Fibroblast of lung (primary cell): ENCODE measurements around the gene PRXL2A. TPM values are rescaled to one million over a fixed set of nuclear protein-coding genes. Genes with fewer than 3 reads are reported as not detected.

Source experiments
- DNase-seq, 2 donors: peaks; one replicate each; pipeline versions ENCODE4 v3.0.0 to v3.0.0-alpha.2; 2010; ENCODE audit warnings: low read depth in 2 of 2
- H2AFZ ChIP-seq: 2 replicates; pipeline ENCODE4 v1.5.1; 2012; ENCODE audit warnings: low read length, control low read depth, inconsistent platforms
- H3K27ac ChIP-seq: 2 replicates; pipeline ENCODE4 v1.5.1; 2011; ENCODE audit warnings: low read length, control low read depth; ENCODE audit not compliant: insufficient read depth
- H3K27me3 ChIP-seq: 2 replicates; pipeline ENCODE4 v1.5.1; 2011; ENCODE audit warnings: mild to moderate bottlenecking, low read length; ENCODE audit not compliant: control insufficient read depth, insufficient read depth
- H3K36me3 ChIP-seq: 2 replicates; pipeline ENCODE4 v1.5.1; 2011; ENCODE audit warnings: low read length; ENCODE audit not compliant: control insufficient read depth, insufficient read depth
- H3K4me1 ChIP-seq: 2 replicates; pipeline ENCODE4 v1.5.1; 2011; ENCODE audit warnings: low read length; ENCODE audit not compliant: control insufficient read depth, insufficient read depth; ENCODE audit errors: extremely low read depth
- H3K4me2 ChIP-seq: 2 replicates; pipeline ENCODE4 v1.5.1; 2011; ENCODE audit warnings: low read length, control low read depth; ENCODE audit not compliant: insufficient read depth; ENCODE audit errors: extremely low read depth
- H3K4me3 ChIP-seq, 4 experiments: fragments of 200-600 bp in 1 of 4; sonication (generic) in 1 of 4; replicated peaks in 1 of 4; 2 replicates each; pipeline ENCODE4 v1.5.1; 2011 to 2016; ENCODE audit warnings: low read length in 4 of 4, low read depth in 3 of 4, mild to moderate bottlenecking in 3 of 4, control low read depth in 2 of 4, inconsistent platforms in 1 of 4, mixed read lengths in 1 of 4; ENCODE audit not compliant: insufficient read depth in 1 of 4; ENCODE audit errors: control extremely low read depth in 1 of 4
- H3K79me2 ChIP-seq: 2 replicates; pipeline ENCODE4 v1.5.1; 2012; ENCODE audit warnings: mild to moderate bottlenecking, low read length, inconsistent platforms; ENCODE audit not compliant: control insufficient read depth, insufficient read depth
- H3K9ac ChIP-seq: 2 replicates; pipeline ENCODE4 v1.5.1; 2011; ENCODE audit warnings: mild to moderate bottlenecking, low read length, control low read depth; ENCODE audit not compliant: insufficient read depth
- H3K9me3 ChIP-seq: 2 replicates; pipeline ENCODE4 v1.5.1; 2012; ENCODE audit warnings: low read depth, low read length; ENCODE audit not compliant: control insufficient read depth, insufficient read depth
- H4K20me1 ChIP-seq: 2 replicates; pipeline ENCODE4 v1.5.1; 2011; ENCODE audit warnings: low read length; ENCODE audit not compliant: control insufficient read depth, insufficient read depth; ENCODE audit errors: extremely low read depth
- EZH2 ChIP-seq: IDR thresholded peaks from 2 replicates; pipeline ENCODE4 v1.5.1; 2012; ENCODE audit warnings: low read length, control low read depth, mild to moderate bottlenecking; ENCODE audit errors: missing control alignments
- polyA plus RNA-seq, 2 donors: library from polyadenylated mRNA; depleted of rRNA in 1 of 2; stranded (reverse) in 1 of 2; unstranded in 1 of 2; fragments of >200 nt; gene quantifications; 2 replicates each; pipeline ENCODE4 v1.2.1, GENCODE V29; 2011 to 2012; ENCODE audit warnings: missing spikeins in 1 of 2
- total RNA-seq: library from RNA; depleted of rRNA; stranded (reverse); fragments of >200 nt; gene quantifications from 2 replicates; pipeline ENCODE4 v1.2.1, GENCODE V29; 2014
- TF ChIP-seq, protein P1 (sequence below), 2 donors: IDR thresholded peaks in 1 of 2; conservative IDR thresholded peaks in 1 of 2; 1 replicate in 1 of 2; 2 replicates in 1 of 2; pipeline ENCODE4 v1.5.1; 2011 to 2012; ENCODE audit warnings: low read length in 2 of 2, control low read depth in 1 of 2, inconsistent platforms in 1 of 2, low read depth in 1 of 2, mild to moderate bottlenecking in 1 of 2

Gene PRXL2A
- total and polyA plus RNA-seq, 2 donors (not counting 1 experiment from before 2014, with no cell fraction given): 1.6 to 19.2 TPM

DNA sequence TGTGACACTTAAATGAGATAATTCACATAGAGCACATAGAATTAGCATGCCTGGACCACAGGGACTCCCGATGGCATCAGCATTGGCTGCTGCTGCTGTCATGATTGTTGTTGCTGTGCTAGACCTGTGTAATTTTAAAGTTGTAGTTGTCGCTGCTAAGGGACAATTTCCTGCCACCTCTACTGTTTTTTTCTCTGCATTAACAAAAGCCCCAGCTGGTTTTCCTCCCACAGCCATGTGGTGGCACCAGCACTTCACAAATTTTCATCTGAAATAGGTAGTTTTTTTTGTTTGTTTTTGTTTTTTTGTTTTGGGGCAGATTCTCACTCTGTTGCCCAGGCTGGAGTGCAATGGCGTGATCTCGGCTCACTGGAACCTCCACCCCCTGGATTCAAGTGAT lies 25.4 kb upstream of the PRXL2A start:
- H3K36me3 ChIP-seq: no peaks in the 10 kb centered on the region
- H3K4me1 ChIP-seq: no peaks in the 10 kb centered on the region
- H3K27ac ChIP-seq: no peak overlapping the region
- H3K4me2 ChIP-seq: no peak overlapping the region
- no peaks in the 10 kb centered on the region for H3K79me2 ChIP-seq
- H4K20me1 ChIP-seq: no peaks in the 10 kb centered on the region
- TF ChIP-seq, protein P1, sequence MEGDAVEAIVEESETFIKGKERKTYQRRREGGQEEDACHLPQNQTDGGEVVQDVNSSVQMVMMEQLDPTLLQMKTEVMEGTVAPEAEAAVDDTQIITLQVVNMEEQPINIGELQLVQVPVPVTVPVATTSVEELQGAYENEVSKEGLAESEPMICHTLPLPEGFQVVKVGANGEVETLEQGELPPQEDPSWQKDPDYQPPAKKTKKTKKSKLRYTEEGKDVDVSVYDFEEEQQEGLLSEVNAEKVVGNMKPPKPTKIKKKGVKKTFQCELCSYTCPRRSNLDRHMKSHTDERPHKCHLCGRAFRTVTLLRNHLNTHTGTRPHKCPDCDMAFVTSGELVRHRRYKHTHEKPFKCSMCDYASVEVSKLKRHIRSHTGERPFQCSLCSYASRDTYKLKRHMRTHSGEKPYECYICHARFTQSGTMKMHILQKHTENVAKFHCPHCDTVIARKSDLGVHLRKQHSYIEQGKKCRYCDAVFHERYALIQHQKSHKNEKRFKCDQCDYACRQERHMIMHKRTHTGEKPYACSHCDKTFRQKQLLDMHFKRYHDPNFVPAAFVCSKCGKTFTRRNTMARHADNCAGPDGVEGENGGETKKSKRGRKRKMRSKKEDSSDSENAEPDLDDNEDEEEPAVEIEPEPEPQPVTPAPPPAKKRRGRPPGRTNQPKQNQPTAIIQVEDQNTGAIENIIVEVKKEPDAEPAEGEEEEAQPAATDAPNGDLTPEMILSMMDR (conservative IDR thresholded peaks at IDR 0.05 in 1 of 2, IDR thresholded peaks at IDR 0.05 in 1 of 2; ENCODE audit: low read depth in 1 of 2, low read length in 2 of 2): peak; percentile 48 to 73
- TF ChIP-seq EZH2: no peak
- H3K9me3 ChIP-seq: no peaks in the 10 kb centered on the region
- no peaks in the 10 kb centered on the region for H3K27me3 ChIP-seq
- DNase-seq: peak; percentile 8 to 58
- H3K9ac ChIP-seq: no peak overlapping the region
- H2AFZ ChIP-seq: no peak overlapping the region
- no peak overlapping the region for H3K4me3 ChIP-seq

DNA sequence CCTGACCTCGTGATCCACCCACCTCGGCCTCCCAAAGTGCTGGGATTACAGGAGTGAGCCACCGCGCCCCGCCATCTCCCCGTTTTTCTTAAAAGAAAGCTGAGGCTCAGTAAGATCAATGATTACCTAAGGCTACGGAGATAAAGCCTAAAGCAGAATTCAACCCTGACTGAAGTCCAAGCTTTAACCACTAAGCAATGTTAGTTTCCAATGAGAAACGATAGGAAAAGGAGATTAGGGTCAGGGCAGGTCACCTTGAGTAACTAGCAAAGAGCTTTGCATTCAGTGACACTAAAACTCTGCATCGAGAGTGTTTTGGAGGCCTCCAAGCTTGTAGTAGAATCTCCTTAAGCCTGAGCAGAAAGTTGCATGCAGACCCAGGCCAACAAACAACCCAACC lies 17.6 kb upstream of the PRXL2A start:
- Histone ChIP-seq H4K20me1 (no peaks in the 10 kb centered on the region), H3K27me3 (no peaks in the 10 kb centered on the region), H3K9ac (no peak overlapping the region), H3K4me2 (no peak overlapping the region), H3K4me3 (no peak overlapping the region), H3K9me3 (no peaks in the 10 kb centered on the region), H3K4me1 (no peaks in the 10 kb centered on the region), H3K27ac (no peak overlapping the region), H3K79me2 (no peaks in the 10 kb centered on the region), H3K36me3 (no peaks in the 10 kb centered on the region), H2AFZ (no peak overlapping the region)
- no peak for DNase-seq
- TF ChIP-seq, protein P1 (conservative IDR thresholded peaks at IDR 0.05 in 1 of 2, IDR thresholded peaks at IDR 0.05 in 1 of 2; ENCODE audit: low read depth in 1 of 2, low read length in 2 of 2): no peak
- no peak for TF ChIP-seq EZH2

DNA sequence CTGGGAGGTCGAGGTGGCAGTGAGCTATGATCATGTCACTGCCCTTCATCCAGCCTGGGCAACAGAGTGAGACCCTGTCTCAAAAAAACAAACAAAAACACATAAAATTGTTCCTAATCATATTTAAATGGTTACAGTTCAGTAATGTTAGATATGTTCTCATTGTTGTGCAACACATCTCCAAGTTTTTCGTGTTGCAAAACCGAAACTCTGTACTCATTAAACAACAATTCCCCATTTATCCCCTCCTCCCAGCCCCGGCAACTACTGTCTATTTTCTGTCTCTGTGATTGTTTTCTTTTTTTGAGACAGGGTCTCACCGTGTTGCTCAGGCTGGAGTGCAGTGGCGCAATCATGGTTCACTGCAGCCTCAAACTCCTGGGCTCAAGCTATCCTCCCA lies 16.1 kb upstream of the PRXL2A start:
- TF ChIP-seq, protein P1 (conservative IDR thresholded peaks at IDR 0.05 in 1 of 2, IDR thresholded peaks at IDR 0.05 in 1 of 2; ENCODE audit: low read depth in 1 of 2, low read length in 2 of 2): no peak
- TF ChIP-seq EZH2: no peak
- no peak overlapping the region for H3K4me3 ChIP-seq
- peak in 1 of 2 donors; percentile 26 for DNase-seq

More for the DNA sequence above, 16.1 kb upstream of the PRXL2A start:
- Histone ChIP-seq H3K36me3 (no peaks in the 10 kb centered on the region), H3K4me2 (no peak overlapping the region), H3K27me3 (no peaks in the 10 kb centered on the region), H2AFZ (no peak overlapping the region), H3K27ac (no peak overlapping the region), H3K9me3 (no peaks in the 10 kb centered on the region), H3K4me1 (no peaks in the 10 kb centered on the region), H3K9ac (no peak overlapping the region), H3K79me2 (no peaks in the 10 kb centered on the region), H4K20me1 (no peaks in the 10 kb centered on the region)
